ENCODE data around the gene YAP1.

GRCh38 chr11:102201776-102202175, 91.5 kb downstream of the YAP1 start:
- TF ChIP-seq CTCF (IDR thresholded peaks at IDR 0.05) (no peak), POLR2A (IDR thresholded peaks at IDR 0.05; ENCODE audit: low read depth) (no peak), POLR2AphosphoS5 (IDR thresholded peaks at IDR 0.05) (no peak)

Data from esophagus muscularis mucosa (tissue), 3 donors.